Measurements from ENCODE around the gene HS2ST1.

GRCh38 chr1:86922445-86922844 is 8.0 kb downstream of the HS2ST1 start:
- TF ChIP-seq CTCF (conservative IDR thresholded peaks at IDR 0.05) (no peak), EZH2 (IDR thresholded peaks at IDR 0.05; ENCODE audit: low read depth) (no peak)

Data from PC-9 (cell line).